Heart left ventricle (tissue), 13 donors: ENCODE data around the gene NYAP2.

Experiments
- CTCF ChIP-seq, 12 donors: fragments of 200-600 bp; sonication (generic) in 4 of 12; IDR thresholded peaks; one replicate each; pipeline versions ENCODE4 v1.5.0 to v1.8.0; 2018 to 2022; ENCODE audit warnings: antibody characterized with exemption in 12 of 12, mild to moderate bottlenecking in 5 of 12
- POLR2A ChIP-seq, 2 donors: fragments of 450-650 bp; IDR thresholded peaks; one replicate each; pipeline ENCODE4 v1.6.1; 2017; ENCODE audit warnings: antibody characterized with exemption in 2 of 2, mild to moderate bottlenecking in 2 of 2, moderate library complexity in 2 of 2
- donor health status: ischemic (EF 13 %, LVEDD 7.1; RV severe dilation, severe dysfunction).
- donor health status: DM: no; HTN: yes; CAD: no.
- donor health status: DM: no; HTN: no; CAD: no.
- donor health status: ischemic (EF 25% LVEDD 6.9; RV normal size, moderate dysfunction).
- donor health status: ischemic (EF 25% LVEDD 5.7; RV mildly dilated, moderate dysfunction).
- donor health status: ischemic (EF 35%, LVEDD 5.7; RV mildly dilated, moderate dysfunction).
- donor health status: nonischemic (EF 11% LVEDD 7.7; RV severe dilation, severe dysfunction).
- donor health status: DM: yes; HTN: yes; CAD: no.
- donor health status: PGD.
- donor health status: ischemic (EF 29% LVEDD 5.4; RV normal size, mild dysfunction).
- donor health status: nonischemic (EF 23%, LVEDD 6.1; RV moderate dilation, normal function).

- no peak for TF ChIP-seq POLR2A (IDR thresholded peaks at IDR 0.05)
- no peak for TF ChIP-seq CTCF (IDR thresholded peaks at IDR 0.05)
These were observed 68.6 kb downstream of the NYAP2 start for GRCh38 chr2:225468131-225468530.
